Fibroblast of lung (primary cell): ENCODE measurements around the gene RNF215. TPM values are rescaled to one million over a fixed set of nuclear protein-coding genes. Genes with fewer than 3 reads are reported as not detected.
A peak's percentile ranks its signal among the peaks of the same experiment; 100 is the strongest.

Experiments used
- DNase-seq, 2 donors: peaks; one replicate each; pipeline versions ENCODE4 v3.0.0 to v3.0.0-alpha.2; 2010; ENCODE audit warnings: low read depth in 2 of 2
- H2AFZ ChIP-seq: 2 replicates; pipeline ENCODE4 v1.5.1; 2012; ENCODE audit warnings: low read length, control low read depth, inconsistent platforms
- H3K27ac ChIP-seq: 2 replicates; pipeline ENCODE4 v1.5.1; 2011; ENCODE audit warnings: low read length, control low read depth; ENCODE audit not compliant: insufficient read depth
- H3K27me3 ChIP-seq: 2 replicates; pipeline ENCODE4 v1.5.1; 2011; ENCODE audit warnings: mild to moderate bottlenecking, low read length; ENCODE audit not compliant: control insufficient read depth, insufficient read depth
- H3K36me3 ChIP-seq: 2 replicates; pipeline ENCODE4 v1.5.1; 2011; ENCODE audit warnings: low read length; ENCODE audit not compliant: control insufficient read depth, insufficient read depth
- H3K4me1 ChIP-seq: 2 replicates; pipeline ENCODE4 v1.5.1; 2011; ENCODE audit warnings: low read length; ENCODE audit not compliant: control insufficient read depth, insufficient read depth; ENCODE audit errors: extremely low read depth
- H3K4me2 ChIP-seq: 2 replicates; pipeline ENCODE4 v1.5.1; 2011; ENCODE audit warnings: low read length, control low read depth; ENCODE audit not compliant: insufficient read depth; ENCODE audit errors: extremely low read depth
- H3K4me3 ChIP-seq, 4 experiments: fragments of 200-600 bp in 1 of 4; sonication (generic) in 1 of 4; replicated peaks in 1 of 4; 2 replicates each; pipeline ENCODE4 v1.5.1; 2011 to 2016; ENCODE audit warnings: low read length in 4 of 4, low read depth in 3 of 4, mild to moderate bottlenecking in 3 of 4, control low read depth in 2 of 4, inconsistent platforms in 1 of 4, mixed read lengths in 1 of 4; ENCODE audit not compliant: insufficient read depth in 1 of 4; ENCODE audit errors: control extremely low read depth in 1 of 4
- H3K79me2 ChIP-seq: 2 replicates; pipeline ENCODE4 v1.5.1; 2012; ENCODE audit warnings: mild to moderate bottlenecking, low read length, inconsistent platforms; ENCODE audit not compliant: control insufficient read depth, insufficient read depth
- H3K9ac ChIP-seq: 2 replicates; pipeline ENCODE4 v1.5.1; 2011; ENCODE audit warnings: mild to moderate bottlenecking, low read length, control low read depth; ENCODE audit not compliant: insufficient read depth
- H3K9me3 ChIP-seq: 2 replicates; pipeline ENCODE4 v1.5.1; 2012; ENCODE audit warnings: low read depth, low read length; ENCODE audit not compliant: control insufficient read depth, insufficient read depth
- H4K20me1 ChIP-seq: 2 replicates; pipeline ENCODE4 v1.5.1; 2011; ENCODE audit warnings: low read length; ENCODE audit not compliant: control insufficient read depth, insufficient read depth; ENCODE audit errors: extremely low read depth
- CTCF ChIP-seq, 2 donors: IDR thresholded peaks in 1 of 2; conservative IDR thresholded peaks in 1 of 2; 1 replicate in 1 of 2; 2 replicates in 1 of 2; pipeline ENCODE4 v1.5.1; 2011 to 2012; ENCODE audit warnings: low read length in 2 of 2, control low read depth in 1 of 2, inconsistent platforms in 1 of 2, low read depth in 1 of 2, mild to moderate bottlenecking in 1 of 2
- EZH2 ChIP-seq: IDR thresholded peaks from 2 replicates; pipeline ENCODE4 v1.5.1; 2012; ENCODE audit warnings: low read length, control low read depth, mild to moderate bottlenecking; ENCODE audit errors: missing control alignments
- polyA plus RNA-seq, 2 donors: library from polyadenylated mRNA; depleted of rRNA in 1 of 2; stranded (reverse) in 1 of 2; unstranded in 1 of 2; fragments of >200 nt; gene quantifications; 2 replicates each; pipeline ENCODE4 v1.2.1, GENCODE V29; 2011 to 2012; ENCODE audit warnings: missing spikeins in 1 of 2
- total RNA-seq: library from RNA; depleted of rRNA; stranded (reverse); fragments of >200 nt; gene quantifications from 2 replicates; pipeline ENCODE4 v1.2.1, GENCODE V29; 2014

Gene RNF215
- total and polyA plus RNA-seq, 2 donors (not counting 1 experiment from before 2014, with no cell fraction given) = 5.3 to 30.2 TPM

DNA sequence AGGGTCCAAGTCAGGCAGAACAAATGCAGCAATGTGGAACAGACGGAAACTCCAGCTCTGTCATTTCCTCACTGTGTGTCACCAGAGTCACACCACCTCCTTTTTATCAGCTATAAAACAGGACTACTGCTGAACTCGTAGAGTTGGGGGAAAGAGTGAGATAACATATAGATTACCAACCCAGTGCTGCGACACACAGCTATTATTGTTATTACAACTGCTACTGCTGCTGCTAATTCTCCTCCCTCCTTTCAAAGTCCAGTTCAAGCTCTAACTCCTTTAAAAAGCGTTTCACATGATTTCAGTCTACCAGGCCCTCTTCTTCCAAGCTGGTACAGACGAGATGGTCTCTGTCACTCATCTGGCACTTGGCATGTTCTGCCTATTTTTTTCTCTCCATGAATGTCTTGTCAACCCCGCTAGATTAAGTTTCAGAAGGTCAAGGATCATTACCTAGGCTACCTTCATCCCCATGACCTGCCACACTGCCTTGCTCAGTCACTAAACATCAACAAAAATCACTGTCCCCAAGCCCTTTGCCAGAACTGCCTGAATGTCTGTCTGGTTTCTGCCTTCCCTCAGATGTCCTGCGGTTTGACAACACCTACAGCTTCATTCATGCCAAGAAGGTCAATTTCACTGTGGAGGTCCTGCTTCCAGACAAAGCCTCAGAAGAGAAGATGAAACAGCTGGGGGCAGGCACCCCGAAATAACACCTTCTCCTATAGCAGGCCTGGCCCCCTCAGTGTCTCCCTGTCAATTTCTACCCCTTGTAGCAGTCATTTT is 34.7 kb upstream of the RNF215 start:
- H2AFZ ChIP-seq = no peak overlapping the region
- H3K36me3 ChIP-seq = peaks cover 6% of the 10 kb centered on the region
- no peak for TF ChIP-seq EZH2
- no peak for TF ChIP-seq CTCF (conservative IDR thresholded peaks at IDR 0.05 in 1 of 2, IDR thresholded peaks at IDR 0.05 in 1 of 2; ENCODE audit: low read depth in 1 of 2, low read length in 2 of 2)
- peak overlapping the region; percentile 93 for H3K27ac ChIP-seq
- no peaks in the 10 kb centered on the region for H3K79me2 ChIP-seq
- H3K4me2 ChIP-seq = peak overlapping the region; percentile 55
- H3K4me3 ChIP-seq = peak overlapping the region in 2 of 4 experiments; percentile 60 to 67
- H3K9ac ChIP-seq = no peak overlapping the region
- H3K27me3 ChIP-seq = no peaks in the 10 kb centered on the region
- no peaks in the 10 kb centered on the region for H3K9me3 ChIP-seq
- no peaks in the 10 kb centered on the region for H4K20me1 ChIP-seq
- peaks cover 36% of the 10 kb centered on the region for H3K4me1 ChIP-seq
- no peak for DNase-seq

DNA sequence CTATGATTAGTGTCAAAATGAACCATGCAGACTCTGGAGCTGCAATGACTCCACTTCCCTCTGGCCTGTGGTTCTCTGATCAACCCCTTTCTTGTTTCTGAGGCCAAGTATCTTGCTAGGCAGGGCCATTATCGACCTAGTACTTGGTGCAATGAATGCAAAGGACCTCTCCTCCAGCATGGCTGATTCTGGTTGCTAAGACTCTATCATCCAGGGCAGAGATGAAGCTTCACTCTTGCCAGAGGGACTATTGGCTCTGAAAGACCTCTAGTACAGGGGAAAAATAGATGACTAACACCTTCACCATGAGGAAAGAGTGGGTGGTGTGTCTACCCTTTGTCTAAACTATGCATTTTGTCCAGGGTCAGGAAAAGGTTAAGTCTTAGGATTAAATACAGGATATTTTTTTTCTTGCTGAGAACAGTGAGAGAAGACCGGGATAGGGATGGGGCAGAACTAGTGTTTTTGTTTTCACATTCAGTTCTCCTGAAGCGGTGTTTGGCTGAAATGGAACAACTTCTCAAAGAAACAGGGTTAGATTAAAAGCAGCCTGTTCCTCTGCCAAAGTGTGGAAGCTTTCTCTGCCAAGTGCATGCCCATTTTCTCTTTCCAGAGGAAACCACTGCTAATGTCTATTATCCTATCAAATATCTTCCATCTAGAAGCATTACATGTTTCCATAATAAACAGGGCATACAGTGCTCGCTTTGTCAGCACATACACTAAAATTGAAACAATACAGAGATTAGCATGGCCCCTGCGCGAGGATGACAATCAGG is 33.3 kb upstream of the RNF215 start:
- Histone ChIP-seq H3K4me1 (peaks cover 33% of the 10 kb centered on the region), H3K9me3 (no peaks in the 10 kb centered on the region), H3K4me3 (no peak overlapping the region), H3K36me3 (peaks cover 13% of the 10 kb centered on the region), H4K20me1 (no peaks in the 10 kb centered on the region), H3K79me2 (no peaks in the 10 kb centered on the region), H2AFZ (no peak overlapping the region), H3K9ac (no peak overlapping the region), H3K4me2 (peak overlapping the region; percentile 60), H3K27ac (peak overlapping the region; percentile 70), H3K27me3 (no peaks in the 10 kb centered on the region)
- DNase-seq = peak; percentile 64 to 96
- no peak for TF ChIP-seq EZH2
- TF ChIP-seq CTCF (conservative IDR thresholded peaks at IDR 0.05 in 1 of 2, IDR thresholded peaks at IDR 0.05 in 1 of 2; ENCODE audit: low read depth in 1 of 2, low read length in 2 of 2) = no peak

- H3K4me1 ChIP-seq = peaks cover 14% of the 10 kb centered on the region
- H3K27ac ChIP-seq = no peak overlapping the region
- H3K79me2 ChIP-seq = no peaks in the 10 kb centered on the region
- no peak overlapping the region for H2AFZ ChIP-seq
- no peak overlapping the region for H3K9ac ChIP-seq
- DNase-seq = no peak
- H3K4me2 ChIP-seq = no peak overlapping the region
- TF ChIP-seq CTCF (conservative IDR thresholded peaks at IDR 0.05 in 1 of 2, IDR thresholded peaks at IDR 0.05 in 1 of 2; ENCODE audit: low read depth in 1 of 2, low read length in 2 of 2) (no peak), EZH2 (no peak)
- no peaks in the 10 kb centered on the region for H4K20me1 ChIP-seq
- no peak overlapping the region for H3K4me3 ChIP-seq
- peaks cover 16% of the 10 kb centered on the region for H3K36me3 ChIP-seq
- no peaks in the 10 kb centered on the region for H3K9me3 ChIP-seq
- H3K27me3 ChIP-seq = no peaks in the 10 kb centered on the region
Observed at GRCh38 chr22:30416837-30417236, 29.6 kb upstream of the RNF215 start.
